Lower lobe of right lung (tissue), 2 donors: ENCODE results near the gene ADAMTSL1. TPM values are rescaled to one million over a fixed set of nuclear protein-coding genes. Genes with fewer than 3 reads are reported as not detected.

Source experiments
- ATAC-seq, 2 donors: fragments of 200-7000 bp; cut with Tn5 transposase; one replicate each; pipeline ENCODE4 v1.9.1; 2020 to 2022; ENCODE audit warnings: mild to moderate bottlenecking in 2 of 2, moderate library complexity in 2 of 2
- DNase-seq: peaks from one replicate; pipeline ENCODE4 v3.0.0-alpha.2; 2020
- H3K27ac ChIP-seq: fragments of 200-600 bp; one replicate; pipeline ENCODE4 v1.8.0; 2022
- H3K27me3 ChIP-seq: fragments of 200-600 bp; one replicate; pipeline ENCODE4 v1.8.0; 2022; ENCODE audit warnings: low read depth
- H3K36me3 ChIP-seq: fragments of 200-600 bp; one replicate; pipeline ENCODE4 v1.8.0; 2022; ENCODE audit warnings: mild to moderate bottlenecking
- H3K4me1 ChIP-seq: fragments of 200-600 bp; one replicate; pipeline ENCODE4 v1.8.0; 2022
- H3K4me3 ChIP-seq: fragments of 200-600 bp; one replicate; pipeline ENCODE4 v1.8.0; 2022; ENCODE audit warnings: mild to moderate bottlenecking
- H3K9me3 ChIP-seq: fragments of 200-600 bp; one replicate; pipeline ENCODE4 v1.8.0; 2022
- intact Hi-C: fragments of 100-400 bp; cut with DNase I; formaldehyde crosslinking; loops from one replicate; pipeline ENCODE4 v1.11.0; 2022
- total RNA-seq: library from RNA; stranded (reverse); fragmentation: NEBNext Ultra II Directional; extraction: Animal tissue kit (Norgen Biotek cat#: 25700); gene quantifications from one replicate; pipeline ENCODE4 v1.2.1, GENCODE V29; 2021
- TF ChIP-seq, protein P1 (sequence below): fragments of 200-600 bp; IDR thresholded peaks from one replicate; pipeline ENCODE4 v1.8.0; 2022; ENCODE audit warnings: antibody characterized with exemption, mild to moderate bottlenecking
- donor health status: DM: no; HTN: yes; CAD: no; lungs with severe emphysema.

ADAMTSL1 gene
- total RNA-seq, 1 donor from 2014 or later, result 3.7 TPM

- Histone ChIP-seq H3K9me3 (peaks cover 5% of the 10 kb centered on the region), H3K27ac (no peak overlapping the region), H3K4me1 (no peaks in the 10 kb centered on the region), H3K27me3 (no peaks in the 10 kb centered on the region), H3K36me3 (no peaks in the 10 kb centered on the region), H3K4me3 (no peak overlapping the region)
- ATAC-seq (no peak), DNase-seq (no peak)
- intact Hi-C loops, result no loop called here
- TF ChIP-seq, protein P1, sequence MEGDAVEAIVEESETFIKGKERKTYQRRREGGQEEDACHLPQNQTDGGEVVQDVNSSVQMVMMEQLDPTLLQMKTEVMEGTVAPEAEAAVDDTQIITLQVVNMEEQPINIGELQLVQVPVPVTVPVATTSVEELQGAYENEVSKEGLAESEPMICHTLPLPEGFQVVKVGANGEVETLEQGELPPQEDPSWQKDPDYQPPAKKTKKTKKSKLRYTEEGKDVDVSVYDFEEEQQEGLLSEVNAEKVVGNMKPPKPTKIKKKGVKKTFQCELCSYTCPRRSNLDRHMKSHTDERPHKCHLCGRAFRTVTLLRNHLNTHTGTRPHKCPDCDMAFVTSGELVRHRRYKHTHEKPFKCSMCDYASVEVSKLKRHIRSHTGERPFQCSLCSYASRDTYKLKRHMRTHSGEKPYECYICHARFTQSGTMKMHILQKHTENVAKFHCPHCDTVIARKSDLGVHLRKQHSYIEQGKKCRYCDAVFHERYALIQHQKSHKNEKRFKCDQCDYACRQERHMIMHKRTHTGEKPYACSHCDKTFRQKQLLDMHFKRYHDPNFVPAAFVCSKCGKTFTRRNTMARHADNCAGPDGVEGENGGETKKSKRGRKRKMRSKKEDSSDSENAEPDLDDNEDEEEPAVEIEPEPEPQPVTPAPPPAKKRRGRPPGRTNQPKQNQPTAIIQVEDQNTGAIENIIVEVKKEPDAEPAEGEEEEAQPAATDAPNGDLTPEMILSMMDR, result no peak
Observed at GRCh38 chr9:18893491-18893890, 419.5 kb downstream of the ADAMTSL1 start.

- Histone ChIP-seq H3K27me3 (no peaks in the 10 kb centered on the region), H3K4me1 (no peaks in the 10 kb centered on the region), H3K27ac (no peak overlapping the region), H3K4me3 (no peak overlapping the region), H3K36me3 (no peaks in the 10 kb centered on the region), H3K9me3 (peaks cover 7% of the 10 kb centered on the region)
- intact Hi-C loops, result no loop called here
- DNase-seq (no peak), ATAC-seq (no peak)
- TF ChIP-seq, protein P1, result no peak
Observed at GRCh38 chr9:18896004-18896403, 422.1 kb downstream of the ADAMTSL1 start.

DNA sequence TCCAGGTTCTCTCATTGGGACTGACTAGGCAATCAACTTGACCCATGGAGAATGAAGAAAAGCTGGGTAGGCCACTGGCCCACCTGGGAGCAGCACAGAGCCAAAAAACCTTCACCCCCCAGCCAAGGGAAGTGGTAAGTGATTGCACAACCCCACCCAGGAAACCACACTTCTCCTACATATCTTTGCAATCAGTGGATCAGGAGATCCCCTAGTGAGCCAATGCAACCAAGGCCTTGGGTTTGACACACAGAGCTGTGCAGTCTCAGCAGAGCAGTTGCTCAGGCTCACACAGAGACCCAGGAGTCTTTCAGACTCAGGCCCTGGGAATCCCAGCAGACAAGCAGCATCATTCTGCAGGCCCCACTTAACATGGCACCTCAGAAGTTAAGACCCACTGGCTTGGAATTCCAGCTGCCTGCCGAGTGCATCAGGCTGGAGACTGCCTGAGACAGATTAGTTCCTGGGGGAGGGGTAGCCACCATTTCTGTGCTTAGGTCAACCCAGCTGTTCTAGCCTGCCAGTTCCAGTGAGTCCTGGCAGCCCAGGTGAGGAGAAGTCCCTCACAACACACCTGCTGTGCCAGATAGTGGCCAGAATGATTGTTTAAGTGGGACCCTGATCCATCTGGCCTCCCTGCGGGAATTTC is 422.7 kb downstream of the ADAMTSL1 start:
- H3K27me3 ChIP-seq, result no peaks in the 10 kb centered on the region
- H3K36me3 ChIP-seq, result no peaks in the 10 kb centered on the region
- ATAC-seq, result no peak
- H3K27ac ChIP-seq, result no peak overlapping the region
- no peaks in the 10 kb centered on the region for H3K4me1 ChIP-seq
- H3K9me3 ChIP-seq, result peaks cover 13% of the 10 kb centered on the region
- DNase-seq, result no peak
- no peak overlapping the region for H3K4me3 ChIP-seq
- intact Hi-C loops, result no loop called here
- TF ChIP-seq, protein P1, result no peak

DNA sequence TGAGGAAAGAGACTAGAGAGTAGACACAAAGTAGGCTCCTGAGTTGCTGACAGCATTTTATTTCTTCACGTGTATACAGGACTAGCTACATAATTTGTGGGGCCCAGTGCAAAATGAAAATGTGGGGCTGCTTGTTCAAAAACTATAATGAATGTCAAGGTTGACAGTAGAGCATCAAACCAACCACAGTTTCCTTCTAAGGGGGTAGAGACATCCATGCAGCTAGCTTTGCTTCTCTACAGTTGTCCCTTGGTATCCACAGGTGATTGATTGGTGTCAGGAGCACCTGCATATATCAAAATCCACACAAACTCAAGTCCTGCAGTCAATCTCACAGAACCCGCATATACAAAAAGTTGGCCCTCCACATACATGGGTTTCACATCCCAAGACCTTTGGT is 429.5 kb downstream of the ADAMTSL1 start:
- no peak overlapping the region for H3K4me3 ChIP-seq
- no peaks in the 10 kb centered on the region for H3K36me3 ChIP-seq
- no peaks in the 10 kb centered on the region for H3K4me1 ChIP-seq
- H3K9me3 ChIP-seq, result peaks cover 15% of the 10 kb centered on the region
- ATAC-seq (no peak), DNase-seq (no peak)
- intact Hi-C loops, result no loop called here
- TF ChIP-seq, protein P1, result no peak
- no peak overlapping the region for H3K27ac ChIP-seq
- H3K27me3 ChIP-seq, result no peaks in the 10 kb centered on the region

GRCh38 chr9:18905028-18905882 is 431.3 kb downstream of the ADAMTSL1 start:
- Histone ChIP-seq H3K27ac (no peak overlapping the region), H3K4me3 (no peak overlapping the region), H3K36me3 (no peaks in the 10 kb centered on the region), H3K9me3 (peaks cover 15% of the 10 kb centered on the region), H3K4me1 (no peaks in the 10 kb centered on the region), H3K27me3 (no peaks in the 10 kb centered on the region)
- DNase-seq, result no peak
- TF ChIP-seq, protein P1, result no peak
- intact Hi-C loops, result no loop called here
- ATAC-seq, result no peak
